ENCODE measurements around the gene TNFRSF13B.
A peak's percentile ranks its signal among the peaks of the same experiment; 100 is the strongest.
"Not testable (repeated sequence)": the region's sequence is repeated elsewhere in the genome, so short reads cannot be mapped to it uniquely, and the experiment has no call there.

The TNFRSF13B gene

DNA sequence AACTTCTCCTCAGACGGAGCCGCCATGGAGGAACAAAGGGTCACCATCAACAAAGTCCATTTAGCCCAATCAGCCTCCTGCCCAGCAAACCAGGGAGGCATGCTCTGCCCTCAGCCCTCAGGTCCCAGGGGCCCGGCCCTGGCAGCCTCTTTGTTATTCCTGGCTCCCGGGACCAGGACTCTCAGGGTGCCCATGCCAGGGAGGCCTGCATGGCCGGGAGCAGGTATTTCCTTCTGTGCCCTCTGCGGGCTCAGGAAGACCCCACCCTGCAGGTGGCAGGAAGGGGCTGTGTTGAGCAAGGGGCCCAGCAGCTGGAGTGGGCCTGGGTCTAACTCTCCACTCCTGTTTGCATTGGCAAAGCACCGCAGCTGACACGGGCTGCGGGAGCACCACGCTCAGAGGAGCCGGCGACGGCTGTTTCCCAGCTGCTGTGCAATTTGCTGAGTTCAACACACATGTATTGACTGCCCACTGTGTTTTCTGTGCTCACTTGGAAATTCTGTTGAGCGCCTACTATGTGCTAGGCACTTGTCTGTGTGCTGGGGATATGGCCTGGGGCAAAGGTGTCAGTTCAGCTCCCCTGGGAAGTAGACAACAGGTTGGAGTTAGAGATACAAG, 33.2 kb upstream of the TNFRSF13B start:
- DNase-seq: not testable (repeated sequence)

DNA sequence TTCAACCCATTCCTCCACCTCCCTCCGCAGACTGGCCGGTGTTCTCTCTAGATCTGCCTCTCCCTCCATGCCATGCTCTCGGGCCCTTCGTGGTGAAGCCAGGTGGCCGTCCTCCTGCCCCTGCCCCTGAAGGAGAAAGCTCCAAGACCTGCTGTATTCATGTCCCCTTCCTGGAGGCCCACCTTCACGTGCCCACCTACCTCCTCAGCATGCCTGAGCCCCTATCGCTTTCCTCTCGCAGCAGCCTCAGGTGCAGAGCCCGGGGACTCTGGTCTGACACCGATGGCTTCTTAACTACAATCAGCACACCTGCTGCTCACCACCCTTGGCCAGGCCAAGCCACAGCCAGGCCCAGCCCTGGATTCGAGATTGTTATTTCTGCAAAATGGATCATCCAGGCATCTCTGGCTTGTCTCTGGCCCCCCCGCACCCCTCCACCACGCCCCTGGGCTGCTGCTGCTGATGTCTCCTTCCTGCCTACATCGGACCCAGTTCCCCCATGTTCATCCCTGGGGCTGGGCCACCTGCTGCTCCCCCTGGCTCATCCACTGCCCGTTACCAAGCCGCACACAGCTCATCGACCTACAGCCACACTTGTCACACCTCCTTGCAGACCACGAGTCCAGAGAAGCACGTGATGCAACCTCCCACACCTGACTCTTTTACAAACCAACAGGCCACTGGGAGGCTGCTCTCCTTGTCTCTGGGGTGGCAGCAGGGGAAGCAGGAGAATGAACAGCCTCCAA, 32.5 kb upstream of the TNFRSF13B start:
- DNase-seq: no peak

DNA sequence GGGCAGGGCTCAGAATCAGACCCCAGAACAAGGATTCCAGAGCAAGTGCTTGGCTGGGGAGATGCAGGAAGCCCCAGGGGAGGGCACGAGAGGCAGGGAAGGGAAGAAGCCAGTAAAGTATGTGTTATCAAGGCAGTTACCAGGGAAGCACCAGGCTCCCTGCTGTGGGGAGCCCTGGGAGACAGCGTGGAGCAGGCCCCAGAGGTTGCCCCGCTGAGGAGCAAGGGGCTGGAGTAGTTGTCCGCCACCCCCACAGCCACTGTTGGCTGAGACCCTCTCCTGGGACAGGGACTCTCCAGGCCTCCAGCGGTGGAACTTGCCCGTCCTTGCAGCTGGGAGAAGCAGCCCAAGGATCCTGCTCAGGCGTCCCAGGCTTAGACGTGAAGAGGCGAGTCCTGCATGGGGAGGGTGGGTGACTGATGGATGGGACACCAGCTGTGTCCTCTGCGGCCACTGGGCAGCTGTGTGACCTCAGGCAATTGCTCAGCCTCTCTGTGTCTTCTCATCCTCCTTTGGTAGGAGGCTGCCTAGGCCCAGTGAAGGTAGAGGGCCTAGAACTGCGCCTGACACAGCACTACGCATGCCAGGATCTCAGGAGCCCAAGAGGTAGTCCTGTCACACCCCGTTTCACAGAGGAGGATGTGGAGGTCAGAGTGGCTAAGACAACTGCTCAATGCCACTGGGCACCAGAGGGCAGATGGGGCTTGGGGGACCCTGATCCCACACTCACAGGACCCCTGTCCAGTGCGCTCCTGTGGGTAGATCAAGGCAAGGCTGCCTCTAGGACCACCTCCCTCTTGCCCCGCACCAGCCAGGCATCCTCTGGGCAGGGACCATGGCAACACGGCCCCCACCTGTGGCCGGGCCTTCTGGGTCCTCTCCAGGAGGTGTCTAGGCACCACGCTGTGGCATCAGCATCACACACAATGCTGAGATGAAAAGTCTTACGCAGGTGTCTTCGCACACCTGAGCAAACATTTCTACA, 31.1 kb upstream of the TNFRSF13B start:
- not testable (repeated sequence) for DNase-seq

DNA sequence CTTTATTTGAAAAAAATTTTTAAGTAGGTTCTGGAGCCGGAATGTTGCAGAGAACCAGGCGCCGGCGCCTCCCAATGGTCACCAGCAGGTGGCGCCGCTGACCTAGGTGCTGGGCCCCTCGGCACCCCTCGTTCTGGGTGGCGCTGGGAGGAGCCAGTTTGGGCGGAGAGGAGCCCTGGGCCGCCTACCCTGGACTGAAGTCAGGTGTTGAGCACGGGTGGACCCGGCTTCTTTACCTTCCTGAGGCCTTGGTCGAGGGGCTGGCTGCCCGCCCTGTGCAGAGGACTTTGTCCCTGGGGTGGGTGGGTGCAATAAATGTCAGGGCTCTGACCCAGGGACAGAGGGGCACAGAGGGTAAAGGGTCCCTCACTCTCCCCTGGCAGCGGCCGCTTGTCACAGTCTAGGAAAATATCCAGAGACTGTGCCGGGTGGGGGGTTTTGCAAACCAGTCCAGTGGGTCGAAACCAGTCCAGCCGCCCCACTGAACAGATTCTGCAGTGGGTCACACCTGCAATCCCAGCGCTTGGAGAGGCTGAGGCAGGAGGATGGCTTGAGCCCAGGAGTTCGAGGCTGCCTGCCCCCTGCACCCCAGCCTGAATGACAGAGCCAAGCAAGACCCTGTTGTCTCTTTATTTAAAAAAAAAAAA, 30.1 kb upstream of the TNFRSF13B start:
- DNase-seq: peak; percentile 76

DNA sequence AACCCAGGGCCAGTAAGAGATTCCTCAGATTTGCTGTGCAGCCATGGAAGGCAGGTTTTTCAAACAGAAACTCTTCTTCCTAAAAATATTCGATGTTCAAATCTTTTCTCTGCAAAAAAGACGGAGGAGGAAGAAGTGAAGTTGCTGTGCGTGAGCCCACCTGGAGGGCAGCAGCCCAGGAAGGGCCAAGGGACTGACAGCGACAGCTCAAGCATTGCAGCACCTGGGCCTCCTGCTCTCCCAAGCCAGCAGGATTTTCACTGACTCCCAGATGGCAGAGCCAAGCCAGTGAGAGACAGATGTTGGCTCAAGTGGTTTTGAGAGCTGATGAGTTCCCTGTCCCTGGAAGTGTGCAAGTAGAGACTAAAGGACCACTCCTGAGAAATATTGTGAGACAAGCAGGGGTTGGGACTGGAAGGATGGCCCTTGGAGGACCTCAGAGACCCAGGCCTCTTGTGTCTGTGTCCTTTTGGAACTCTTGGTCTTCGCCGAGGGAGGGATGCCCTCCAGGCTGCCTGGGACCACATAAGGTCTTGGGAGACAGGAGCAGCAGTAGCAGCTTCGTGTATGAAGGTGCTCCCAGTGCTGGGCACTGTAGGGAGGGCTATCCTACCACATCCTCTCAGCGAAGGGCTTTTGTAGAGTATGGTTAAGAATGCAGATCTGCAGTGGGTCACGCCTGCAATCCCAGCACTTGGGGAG, 29.3 kb upstream of the TNFRSF13B start:
- no peak for DNase-seq

DNA sequence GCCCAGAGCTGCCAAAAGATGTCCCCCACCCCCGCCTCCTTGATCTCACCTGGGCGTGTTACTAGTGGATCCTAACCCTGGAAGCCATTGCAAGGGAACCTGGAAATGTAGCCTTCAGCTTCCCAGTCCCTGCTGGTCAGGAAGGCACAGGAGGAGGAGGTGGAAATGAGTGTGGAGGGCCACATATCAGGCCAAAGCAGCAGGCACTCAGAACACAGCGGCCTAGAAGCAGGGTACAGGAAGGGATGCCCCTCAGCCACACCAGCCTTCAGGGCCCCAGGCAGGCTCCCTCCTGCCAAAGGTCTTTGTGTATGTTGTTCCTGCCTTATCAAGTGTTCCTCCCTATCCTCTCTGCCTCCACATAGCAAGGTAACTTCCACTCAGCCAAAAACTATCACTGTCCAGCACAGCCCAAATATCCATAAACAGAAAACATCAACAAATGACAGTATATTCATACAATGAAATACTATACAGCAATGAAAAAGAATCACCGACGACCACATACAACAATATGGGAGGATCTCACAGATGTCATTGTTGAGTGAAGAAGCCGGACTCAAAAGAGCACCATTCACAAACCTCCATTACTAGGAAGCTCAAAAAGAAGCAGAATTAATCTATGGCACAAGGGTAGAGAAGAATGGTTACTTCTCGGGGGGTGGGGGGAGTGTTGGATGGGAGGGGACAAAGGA, 28.2 kb upstream of the TNFRSF13B start:
- DNase-seq: no peak

DNA sequence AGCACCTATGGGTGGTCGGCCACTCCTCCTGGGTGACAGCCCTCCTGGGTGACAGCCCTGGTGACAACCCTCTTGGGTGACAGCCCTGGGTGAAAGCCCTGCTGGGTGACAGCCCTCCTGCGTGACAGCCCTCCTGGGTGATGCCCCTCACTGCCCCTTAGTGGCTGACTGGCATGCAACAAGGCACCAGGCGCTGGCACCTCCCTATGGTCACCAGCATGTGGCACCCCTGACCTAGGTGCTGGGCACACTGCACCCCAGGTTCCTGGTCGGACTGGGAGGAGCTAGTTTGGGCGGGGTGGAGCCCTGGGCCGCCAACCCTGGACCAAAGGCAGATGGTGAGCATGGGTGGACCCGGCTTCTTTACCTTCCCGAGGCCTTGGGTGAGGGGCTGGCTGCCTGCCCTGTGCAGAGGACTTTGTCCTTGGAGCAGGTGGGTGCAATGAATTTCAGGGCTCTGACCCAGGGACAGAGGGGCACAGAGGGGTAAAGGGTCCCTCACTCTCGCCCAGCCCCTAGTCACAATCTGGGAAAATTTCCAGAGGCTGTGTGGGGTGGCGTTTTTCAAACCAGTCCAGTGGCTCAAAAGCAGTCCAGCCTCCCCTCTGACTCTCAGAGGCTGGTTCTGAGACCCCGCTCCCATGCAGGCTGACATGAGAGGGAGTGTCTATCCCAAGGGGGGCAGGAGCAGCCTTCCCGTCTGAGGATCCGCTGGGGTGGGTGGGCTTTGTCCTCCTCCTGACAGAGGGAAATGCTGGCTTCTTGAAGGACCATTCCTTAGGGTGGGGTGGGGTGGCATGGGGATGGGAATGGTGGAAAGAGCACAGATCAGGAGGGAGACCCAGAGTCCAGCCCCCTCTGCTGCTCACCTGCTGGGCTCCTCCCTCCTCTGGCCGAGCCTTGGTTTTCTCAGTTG, 25.9 kb upstream of the TNFRSF13B start:
- DNase-seq: peak; percentile 20

DNA sequence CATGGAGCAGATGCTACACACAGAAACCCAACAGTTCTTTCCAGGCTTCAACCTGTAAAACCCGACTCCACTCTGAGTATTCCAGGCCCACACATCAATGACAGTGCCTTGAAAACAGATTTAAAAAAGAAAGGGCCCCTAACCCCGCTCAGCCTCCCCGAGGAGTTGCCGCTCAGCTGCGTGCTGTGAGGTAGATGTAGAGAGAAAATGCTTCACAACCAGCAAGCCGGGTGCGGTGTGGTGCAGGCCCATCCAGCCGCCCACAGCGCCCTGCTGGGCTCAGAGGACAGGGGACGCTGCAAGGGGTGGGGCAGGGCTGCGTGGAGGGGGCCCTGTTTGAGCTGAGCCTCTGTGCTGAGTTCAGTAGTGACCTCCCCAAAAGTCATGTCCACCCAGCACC, 24.8 kb upstream of the TNFRSF13B start:
- DNase-seq: not testable (repeated sequence)

DNA sequence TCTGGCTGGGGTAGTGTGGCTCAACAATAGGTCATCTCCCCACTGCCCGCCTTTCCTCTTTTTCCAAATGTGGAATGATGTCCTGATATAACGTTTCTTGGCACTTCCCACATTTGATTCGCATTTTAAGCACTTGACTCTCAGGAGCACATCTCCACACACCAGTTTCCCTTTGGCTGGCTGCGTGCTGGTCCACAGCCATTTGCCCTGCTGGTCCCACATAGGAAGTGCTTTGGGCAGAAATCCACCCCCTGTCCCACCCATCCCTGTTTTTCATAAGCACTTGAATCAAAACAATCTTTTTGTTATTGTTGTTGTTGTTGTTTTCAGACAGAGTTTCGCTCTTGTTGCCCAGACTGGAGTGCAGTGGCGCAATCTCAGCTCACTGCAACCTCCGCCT, 24.0 kb upstream of the TNFRSF13B start:
- no peak for DNase-seq

DNA sequence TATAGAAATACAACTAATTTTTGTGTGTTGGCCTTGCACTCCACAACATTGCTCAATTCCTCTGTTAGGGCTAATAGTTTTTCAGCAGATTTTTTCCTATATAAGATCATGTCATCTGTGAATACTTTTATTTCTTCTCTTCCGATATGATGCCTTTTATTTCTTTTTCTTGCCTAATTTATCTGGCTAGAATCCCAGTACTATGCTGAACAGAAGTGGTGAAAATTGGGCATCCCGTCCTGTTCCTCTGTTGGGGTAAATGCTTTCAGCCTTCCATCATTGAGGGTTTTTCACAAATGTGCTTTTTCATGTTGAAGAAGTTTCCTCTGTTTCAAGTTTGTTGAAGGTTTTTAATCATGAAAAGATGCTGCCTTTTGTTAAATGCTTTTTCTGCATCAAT, 22.7 kb upstream of the TNFRSF13B start:
- DNase-seq: no peak

DNA sequence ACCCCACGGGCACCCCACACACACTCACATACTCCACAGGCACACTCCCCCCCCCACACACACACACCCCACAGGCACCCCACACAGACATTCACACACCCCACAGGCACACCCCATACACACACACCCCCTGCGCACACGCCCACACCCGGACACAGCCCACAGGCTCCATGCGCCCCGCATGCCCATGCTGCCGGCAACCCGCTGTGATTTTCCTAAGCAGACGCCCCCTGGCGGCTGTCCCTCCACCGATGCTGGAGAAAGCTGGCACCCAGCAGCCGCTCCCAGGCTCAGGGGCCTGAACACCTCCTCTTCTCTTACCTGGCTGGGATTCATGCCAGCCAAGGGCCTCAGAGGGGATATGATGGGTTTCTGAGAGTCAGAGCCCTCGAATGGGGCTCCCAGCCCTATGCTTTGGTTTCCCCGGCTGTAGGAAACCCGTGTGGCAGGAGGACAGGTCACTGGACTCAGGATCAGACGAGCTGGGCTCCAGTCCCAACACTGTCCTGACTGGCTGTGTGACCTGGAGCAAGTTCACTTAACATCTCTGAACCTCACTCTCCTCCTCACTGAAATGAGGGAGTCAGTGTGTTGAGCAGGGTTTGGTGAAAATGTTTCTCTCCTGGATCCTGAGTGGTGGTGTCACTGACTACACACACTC, 19.6 kb upstream of the TNFRSF13B start:
- peak; percentile 63 for DNase-seq

DNA sequence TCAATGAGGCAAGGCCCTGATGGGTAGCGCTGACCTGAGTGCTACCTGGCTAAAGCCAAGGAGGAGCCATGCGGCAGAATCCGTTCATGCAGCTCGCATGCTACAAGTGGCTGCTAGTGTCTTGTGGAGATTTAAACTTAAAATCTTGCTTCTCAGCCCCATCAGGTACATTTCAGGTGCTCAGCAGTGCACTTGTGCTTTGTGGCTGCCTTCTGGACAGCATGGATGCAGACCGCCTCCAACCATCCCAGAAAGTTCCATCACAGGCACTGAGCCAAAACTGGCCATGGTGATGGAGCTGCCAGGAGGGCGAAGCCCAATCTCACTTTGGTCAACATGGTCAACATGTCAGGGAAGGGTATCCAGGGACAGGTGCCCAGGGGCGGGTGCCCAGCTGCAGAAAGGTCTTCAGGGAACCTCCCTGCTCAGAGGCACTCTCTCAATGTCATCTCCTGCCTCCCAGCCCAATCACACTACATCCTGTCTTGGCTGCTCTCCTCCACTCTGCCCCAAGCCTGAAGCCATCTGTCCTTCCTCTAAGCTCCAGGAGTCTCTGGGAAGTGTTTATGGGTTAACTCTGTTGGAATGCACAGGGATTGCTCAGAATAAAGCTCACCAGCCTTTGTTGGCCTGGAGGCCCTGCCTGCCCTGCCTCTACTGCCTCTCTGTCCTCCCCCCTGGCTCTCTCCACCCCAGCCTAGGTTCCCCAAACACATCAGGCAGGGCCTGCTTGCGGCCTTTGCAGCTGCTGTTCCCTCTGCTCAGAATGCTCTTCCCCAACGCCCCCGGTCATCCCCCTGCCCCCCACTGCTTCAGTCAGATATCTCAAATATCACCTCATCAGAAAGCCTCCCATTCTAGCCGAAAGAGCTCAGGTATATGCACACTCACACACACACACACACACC, 18.3 kb upstream of the TNFRSF13B start:
- DNase-seq: no peak

DNA sequence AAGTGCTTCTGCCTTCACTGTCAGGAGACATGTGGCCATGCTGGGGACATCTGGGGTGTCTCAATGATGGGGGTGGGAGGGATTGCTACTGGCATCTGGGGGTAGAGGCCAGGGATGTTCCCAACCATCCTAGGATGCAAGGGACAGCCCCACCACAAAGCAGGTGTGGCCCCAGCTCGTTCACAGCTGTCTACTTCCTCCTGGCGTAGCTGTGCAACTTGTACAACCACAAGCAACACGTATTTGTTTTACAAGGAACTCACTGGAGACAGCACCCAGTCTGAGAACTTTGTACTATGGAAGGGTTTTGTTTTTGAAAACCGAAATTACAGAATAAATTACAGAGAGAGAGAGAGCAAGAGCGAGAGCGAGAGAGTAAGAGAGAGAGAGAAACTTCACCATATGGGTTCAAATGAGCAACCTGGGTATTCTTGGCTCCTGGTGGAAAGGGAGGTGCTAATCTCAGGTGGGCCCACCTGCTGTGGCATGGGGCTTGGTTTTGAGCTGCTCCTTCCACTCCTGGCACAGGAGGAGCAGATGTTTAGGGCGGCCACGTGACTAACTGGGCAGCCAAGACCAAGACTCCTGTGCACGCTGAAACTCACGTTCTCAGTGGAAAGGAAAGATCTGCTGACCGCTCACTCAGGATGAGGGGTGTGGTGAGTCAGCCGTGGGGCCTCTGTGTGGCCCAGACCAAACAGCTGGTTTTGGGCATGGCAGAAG, 17.5 kb upstream of the TNFRSF13B start:
- no peak for DNase-seq

DNA sequence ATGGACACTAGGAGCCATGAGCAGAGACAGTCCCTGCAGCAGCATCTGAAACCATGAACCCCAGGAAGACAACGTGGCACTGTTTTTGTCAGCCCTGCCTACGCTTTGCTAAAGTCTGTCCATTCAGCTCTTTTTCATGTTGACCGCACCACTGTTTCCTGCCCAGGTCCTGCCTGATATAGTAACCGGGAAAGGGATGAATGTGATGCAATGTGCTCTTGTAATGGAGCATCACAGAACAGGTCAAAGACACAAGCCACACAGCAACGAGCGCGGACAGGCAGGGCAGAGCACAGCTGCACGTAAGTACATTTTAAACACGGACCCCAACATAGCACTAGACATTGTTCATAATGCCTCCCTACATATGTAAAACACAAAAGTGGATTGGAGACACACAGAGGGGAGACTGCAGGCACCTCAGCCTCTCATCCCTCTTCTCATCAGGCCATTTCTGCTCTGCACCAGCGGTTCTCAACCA, 16.9 kb upstream of the TNFRSF13B start:
- no peak for DNase-seq

DNA sequence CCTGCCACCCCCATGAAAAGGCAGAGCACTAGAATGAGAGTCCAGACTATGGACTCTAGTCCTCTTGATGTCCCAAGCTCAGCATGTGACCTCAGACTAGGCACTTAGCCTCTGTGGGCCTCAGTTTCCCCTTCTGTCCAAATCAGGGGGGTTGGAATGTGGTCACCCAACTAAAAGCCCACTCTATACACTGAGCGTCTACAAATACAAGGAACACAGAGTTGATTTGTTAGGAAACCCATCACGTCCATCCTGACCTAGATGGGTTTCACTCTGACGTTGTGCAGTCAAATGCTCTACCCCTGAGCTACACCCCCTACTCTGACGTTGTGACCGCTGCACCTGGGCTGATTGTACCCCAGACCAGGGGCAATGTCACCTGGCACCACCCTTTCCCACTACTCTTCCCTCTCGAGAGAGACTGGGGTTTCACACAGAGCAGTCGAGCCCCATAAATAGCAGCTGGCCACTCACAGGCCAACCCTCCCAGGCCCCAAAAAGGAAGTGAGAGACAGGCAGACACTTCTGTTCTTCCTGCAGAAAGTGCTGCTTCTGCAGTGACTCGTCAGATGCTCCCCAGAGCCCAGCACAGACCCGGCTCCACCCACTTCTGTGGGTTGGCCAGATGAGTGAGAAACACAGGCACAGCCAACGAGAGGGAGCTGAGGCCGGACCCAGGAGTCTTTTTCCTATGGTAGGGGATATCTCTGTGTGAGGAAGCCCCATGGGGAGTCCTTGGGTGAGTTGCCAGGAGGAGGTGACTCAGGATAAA, 16.1 kb upstream of the TNFRSF13B start:
- peak; percentile 50 for DNase-seq

DNA sequence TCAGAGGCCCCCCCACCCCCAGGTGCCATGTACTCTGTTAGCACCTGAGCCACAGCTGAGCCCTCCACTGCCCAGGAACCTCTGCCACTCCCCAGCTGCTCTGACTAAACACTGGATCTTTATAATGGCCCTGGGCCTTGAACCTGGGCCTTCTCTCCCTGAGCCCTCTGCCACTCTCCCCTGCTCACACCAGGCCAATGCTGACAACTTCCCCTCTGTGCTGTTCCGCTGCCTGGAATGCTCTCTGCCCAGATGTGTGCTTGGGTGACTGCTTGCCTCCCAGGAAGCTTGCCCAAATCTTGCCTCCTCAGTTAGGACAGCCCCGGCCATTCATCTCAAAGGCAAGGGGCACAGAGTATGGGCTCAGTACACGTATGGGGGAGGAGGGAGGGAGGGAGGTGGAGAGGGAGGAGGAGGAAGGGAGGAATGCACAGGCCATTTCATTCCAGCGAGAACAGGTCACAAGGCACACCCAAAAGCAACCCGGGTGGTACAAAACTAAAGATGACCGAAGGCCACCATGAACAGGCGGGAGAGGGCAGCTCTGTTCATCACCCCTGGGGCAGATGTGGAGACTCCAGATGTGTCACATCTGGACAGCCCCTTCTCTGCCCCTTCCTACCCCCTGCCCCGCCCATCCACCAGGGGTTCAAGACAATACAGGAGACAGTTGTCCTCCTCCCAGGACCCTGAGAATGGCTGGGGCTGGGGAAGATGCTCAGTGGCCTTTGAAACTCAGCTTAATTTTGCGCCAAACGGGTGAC, 15.3 kb upstream of the TNFRSF13B start:
- no peak for DNase-seq

Measured in hematopoietic multipotent progenitor cell treated with erythropoietin and hydrocortisone succinate and interleukin-3 and kit ligand, for 8 days (in vitro differentiated cells).